ENCODE results near the gene KRTAP3-3. TPM values are rescaled to one million over a fixed set of nuclear protein-coding genes. Genes with fewer than 3 reads are reported as not detected.

The KRTAP3-3 gene
- total and polyA plus RNA-seq, 5 donors from 2014 or later = not detected

DNA sequence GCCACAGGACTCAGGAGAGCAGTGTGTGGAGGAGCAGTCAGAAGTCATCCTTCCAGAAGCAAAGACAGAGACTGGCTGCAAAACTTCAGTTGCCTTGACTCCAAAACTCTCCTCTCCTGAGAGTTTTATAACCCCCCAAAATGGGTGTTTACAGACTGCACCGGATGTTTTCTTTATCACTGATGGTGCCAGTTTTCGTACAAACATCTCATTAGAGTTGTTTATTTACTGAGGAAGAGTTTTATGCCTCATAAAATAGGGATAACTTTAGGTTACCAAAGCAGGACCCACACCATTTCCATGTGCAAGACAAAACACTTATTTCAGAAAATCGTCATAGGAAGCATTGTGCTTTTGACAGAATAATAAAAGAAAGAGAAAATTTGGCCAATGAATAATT lies 9.7 kb downstream of the KRTAP3-3 start, which contains the start of gene KRT40:
Gene KRT40, minus strand, starts transcription at position 101 of the 400 bp plus-strand sequence. Its CDS starts 53 bp downstream, at position 48.
- H3K36me3 Mint-ChIP-seq = no peaks in the 10 kb centered on the region
- DNase-seq (no peak), ATAC-seq (ENCODE audit: low read depth in 2 of 2) (no peak)
- Histone ChIP-seq H3K27me3 (ENCODE audit: control insufficient read depth, insufficient read depth, low read length) (peaks cover 2% of the 10 kb centered on the region), H3K4me3 (ENCODE audit: low read depth, low read length) (no peak within 1 kb of the TSS), H3K36me3 (ENCODE audit: control insufficient read depth, insufficient read depth, low read length) (no peaks in the 10 kb centered on the region), H3K9me3 (ENCODE audit: control insufficient read depth in 2 of 2, low read length in 2 of 2) (no peaks in the 10 kb centered on the region), H3K27ac (ENCODE audit: insufficient read depth, low read length, poor library complexity, severe bottlenecking) (no peak within 1 kb of the TSS), H3K4me1 (ENCODE audit: control insufficient read depth, insufficient read depth, low read length, poor library complexity, severe bottlenecking) (no peaks in the 10 kb centered on the region)
- H3K4me1 Mint-ChIP-seq = no peaks in the 10 kb centered on the region
- H3K4me3 Mint-ChIP-seq = no peak within 1 kb of the TSS
- H3K27me3 Mint-ChIP-seq = peaks cover 12% of the 10 kb centered on the region
- no peak within 1 kb of the TSS for H3K27ac Mint-ChIP-seq
- H3K9me3 Mint-ChIP-seq = no peaks in the 10 kb centered on the region

DNA sequence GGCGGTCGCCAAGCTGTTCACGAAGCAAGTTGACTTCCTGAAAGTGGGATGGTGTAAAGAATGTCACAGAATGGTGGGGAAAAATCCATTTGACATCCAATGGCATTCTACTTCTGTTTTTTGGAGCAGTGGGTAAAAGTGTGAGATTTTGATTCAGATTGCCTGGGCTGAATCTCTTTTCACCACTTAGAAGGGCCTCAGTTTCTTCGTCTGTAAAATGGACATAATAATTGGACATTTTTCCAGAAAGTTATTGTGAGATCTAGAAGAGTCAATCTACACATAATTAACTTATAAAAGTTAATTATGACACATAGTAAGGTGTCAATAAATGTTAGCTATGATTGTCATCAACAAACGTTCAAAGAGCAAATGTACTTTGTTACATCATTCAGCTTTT lies 12.8 kb downstream of the KRTAP3-3 start:
- no peaks in the 10 kb centered on the region for H3K4me1 Mint-ChIP-seq
- H3K27me3 Mint-ChIP-seq = peaks cover 5% of the 10 kb centered on the region
- Histone ChIP-seq H3K36me3 (ENCODE audit: control insufficient read depth, insufficient read depth, low read length) (no peaks in the 10 kb centered on the region), H3K27me3 (ENCODE audit: control insufficient read depth, insufficient read depth, low read length) (peaks cover 4% of the 10 kb centered on the region), H3K9me3 (ENCODE audit: control insufficient read depth in 2 of 2, low read length in 2 of 2) (no peaks in the 10 kb centered on the region), H3K27ac (ENCODE audit: insufficient read depth, low read length, poor library complexity, severe bottlenecking) (no peak overlapping the region), H3K4me1 (ENCODE audit: control insufficient read depth, insufficient read depth, low read length, poor library complexity, severe bottlenecking) (no peaks in the 10 kb centered on the region), H3K4me3 (ENCODE audit: low read depth, low read length) (no peak overlapping the region)
- DNase-seq (no peak), ATAC-seq (ENCODE audit: low read depth in 2 of 2) (no peak)
- H3K4me3 Mint-ChIP-seq = no peak overlapping the region
- no peak overlapping the region for H3K27ac Mint-ChIP-seq
- H3K36me3 Mint-ChIP-seq = no peaks in the 10 kb centered on the region
- no peaks in the 10 kb centered on the region for H3K9me3 Mint-ChIP-seq

DNA sequence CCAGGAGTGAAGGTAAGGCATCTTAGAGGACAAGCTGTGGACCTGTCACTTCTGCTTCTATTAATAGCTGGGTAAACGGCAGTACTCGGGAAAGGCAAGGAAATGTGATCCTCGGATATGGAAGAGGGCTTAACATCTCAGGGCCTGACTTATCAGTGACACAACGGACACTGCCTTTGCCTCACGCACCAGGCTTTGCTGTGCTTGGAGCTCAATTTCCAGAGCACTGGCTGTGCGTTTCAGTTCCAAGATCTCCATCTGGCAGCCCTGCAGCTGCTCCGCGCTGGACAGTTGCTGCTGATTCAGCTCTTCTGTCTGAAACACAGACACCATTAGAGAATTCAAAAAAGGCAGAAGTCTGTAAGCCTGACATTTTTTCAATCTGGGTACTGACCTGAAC lies 13.4 kb downstream of the KRTAP3-3 start:
- no peaks in the 10 kb centered on the region for H3K4me1 ChIP-seq (ENCODE audit: control insufficient read depth, insufficient read depth, low read length, poor library complexity, severe bottlenecking)
- peaks cover 5% of the 10 kb centered on the region for H3K27me3 ChIP-seq (ENCODE audit: control insufficient read depth, insufficient read depth, low read length)
- Mint-ChIP-seq H3K4me1 (no peaks in the 10 kb centered on the region), H3K4me3 (no peak overlapping the region), H3K36me3 (no peaks in the 10 kb centered on the region), H3K27me3 (peaks cover 6% of the 10 kb centered on the region), H3K9me3 (no peaks in the 10 kb centered on the region), H3K27ac (no peak overlapping the region)
- H3K4me3 ChIP-seq (ENCODE audit: low read depth, low read length) = no peak overlapping the region
- ATAC-seq (ENCODE audit: low read depth in 2 of 2) (no peak), DNase-seq (no peak)
- H3K9me3 ChIP-seq (ENCODE audit: control insufficient read depth in 2 of 2, low read length in 2 of 2) = no peaks in the 10 kb centered on the region
- H3K27ac ChIP-seq (ENCODE audit: insufficient read depth, low read length, poor library complexity, severe bottlenecking) = no peak overlapping the region
- H3K36me3 ChIP-seq (ENCODE audit: control insufficient read depth, insufficient read depth, low read length) = no peaks in the 10 kb centered on the region

DNA sequence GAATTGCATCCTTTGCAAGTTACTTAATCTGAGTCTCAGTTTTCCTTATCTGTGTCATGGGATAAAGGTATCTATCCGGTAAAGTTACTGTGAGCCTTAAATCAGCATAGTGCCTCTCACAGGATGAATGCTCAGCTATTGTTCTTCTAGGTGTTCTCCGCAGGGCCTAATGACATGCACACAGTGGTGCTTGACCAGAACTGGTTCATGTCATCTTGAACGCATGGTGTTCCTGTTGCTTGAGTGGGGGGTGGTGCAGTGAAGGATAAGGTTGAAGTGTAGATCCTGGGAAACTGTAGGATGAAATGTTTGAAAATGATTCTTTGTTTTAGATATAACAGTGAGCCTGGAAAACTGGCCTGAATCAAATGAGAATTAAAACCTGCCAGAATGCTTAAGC lies 13.8 kb downstream of the KRTAP3-3 start:
- H3K27ac ChIP-seq (ENCODE audit: insufficient read depth, low read length, poor library complexity, severe bottlenecking) = no peak overlapping the region
- DNase-seq (no peak), ATAC-seq (ENCODE audit: low read depth in 2 of 2) (no peak)
- peaks cover 10% of the 10 kb centered on the region for H3K27me3 Mint-ChIP-seq
- no peaks in the 10 kb centered on the region for H3K36me3 ChIP-seq (ENCODE audit: control insufficient read depth, insufficient read depth, low read length)
- no peak overlapping the region for H3K4me3 Mint-ChIP-seq
- H3K9me3 ChIP-seq (ENCODE audit: control insufficient read depth in 2 of 2, low read length in 2 of 2) = no peaks in the 10 kb centered on the region
- H3K36me3 Mint-ChIP-seq = no peaks in the 10 kb centered on the region
- no peak overlapping the region for H3K27ac Mint-ChIP-seq
- peaks cover 5% of the 10 kb centered on the region for H3K27me3 ChIP-seq (ENCODE audit: control insufficient read depth, insufficient read depth, low read length)
- no peak overlapping the region for H3K4me3 ChIP-seq (ENCODE audit: low read depth, low read length)
- no peaks in the 10 kb centered on the region for H3K4me1 ChIP-seq (ENCODE audit: control insufficient read depth, insufficient read depth, low read length, poor library complexity, severe bottlenecking)
- H3K4me1 Mint-ChIP-seq = no peaks in the 10 kb centered on the region
- H3K9me3 Mint-ChIP-seq = no peaks in the 10 kb centered on the region

DNA sequence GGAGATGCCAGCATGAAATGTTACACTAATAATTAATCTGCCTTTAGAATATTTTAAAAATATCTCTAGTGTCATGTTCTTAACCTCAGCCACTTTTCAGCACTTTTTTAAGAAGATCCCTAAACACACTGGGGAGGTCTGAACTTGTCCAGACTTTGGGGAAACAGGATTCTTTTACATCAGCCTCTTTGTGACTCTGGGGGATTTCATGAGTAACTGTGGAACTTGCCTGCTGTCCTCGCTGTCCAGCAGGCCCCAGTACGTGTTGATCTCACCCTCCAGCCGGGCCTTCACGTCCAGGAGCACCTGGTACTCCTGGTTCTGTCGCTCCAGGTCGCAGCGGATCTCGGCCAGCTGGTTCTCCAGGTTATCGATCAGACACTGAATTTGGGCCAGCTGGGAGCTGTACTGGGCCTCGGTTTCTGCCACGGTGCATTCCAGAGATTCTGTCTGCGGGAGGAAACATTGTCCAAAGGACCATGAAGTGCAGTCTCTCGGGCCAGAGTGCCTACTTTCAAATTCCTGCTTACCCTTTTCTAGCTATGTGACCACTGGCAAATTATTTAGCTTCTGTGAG lies 15.3 kb downstream of the KRTAP3-3 start:
- no peaks in the 10 kb centered on the region for H3K36me3 Mint-ChIP-seq
- Histone ChIP-seq H3K36me3 (ENCODE audit: control insufficient read depth, insufficient read depth, low read length) (no peaks in the 10 kb centered on the region), H3K4me1 (ENCODE audit: control insufficient read depth, insufficient read depth, low read length, poor library complexity, severe bottlenecking) (no peaks in the 10 kb centered on the region), H3K4me3 (ENCODE audit: low read depth, low read length) (no peak overlapping the region), H3K9me3 (ENCODE audit: control insufficient read depth in 2 of 2, low read length in 2 of 2) (no peaks in the 10 kb centered on the region), H3K27ac (ENCODE audit: insufficient read depth, low read length, poor library complexity, severe bottlenecking) (no peak overlapping the region), H3K27me3 (ENCODE audit: control insufficient read depth, insufficient read depth, low read length) (peaks cover 5% of the 10 kb centered on the region)
- ATAC-seq (ENCODE audit: low read depth in 2 of 2) (no peak), DNase-seq (no peak)
- no peak overlapping the region for H3K4me3 Mint-ChIP-seq
- no peak overlapping the region for H3K27ac Mint-ChIP-seq
- H3K27me3 Mint-ChIP-seq = peaks cover 18% of the 10 kb centered on the region
- no peaks in the 10 kb centered on the region for H3K9me3 Mint-ChIP-seq
- H3K4me1 Mint-ChIP-seq = no peaks in the 10 kb centered on the region

DNA sequence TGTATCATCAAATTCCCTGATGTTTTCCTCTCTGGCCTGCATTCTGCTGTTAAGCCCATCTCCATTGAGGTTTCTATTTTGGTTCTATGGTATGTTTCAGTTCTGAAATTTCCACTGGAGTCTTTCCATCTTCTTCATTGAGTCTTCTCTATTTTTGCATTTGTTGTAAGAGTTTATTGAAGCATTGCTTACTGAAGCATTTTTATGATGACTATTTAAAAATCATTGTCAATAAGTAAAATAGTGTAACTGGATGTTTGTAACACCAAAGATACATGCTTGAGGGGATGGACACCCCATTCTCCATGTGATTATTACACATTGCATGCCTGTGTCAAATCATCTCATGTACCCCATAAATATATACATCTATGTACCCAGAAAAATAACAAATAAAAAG lies 18.4 kb downstream of the KRTAP3-3 start:
- H3K4me3 Mint-ChIP-seq = no peak overlapping the region
- ATAC-seq (ENCODE audit: low read depth in 2 of 2) = no peak
- DNase-seq = no peak
- H3K27me3 Mint-ChIP-seq = peaks cover 30% of the 10 kb centered on the region
- Histone ChIP-seq H3K4me1 (ENCODE audit: control insufficient read depth, insufficient read depth, low read length, poor library complexity, severe bottlenecking) (no peaks in the 10 kb centered on the region), H3K4me3 (ENCODE audit: low read depth, low read length) (no peak overlapping the region), H3K27ac (ENCODE audit: insufficient read depth, low read length, poor library complexity, severe bottlenecking) (no peak overlapping the region), H3K36me3 (ENCODE audit: control insufficient read depth, insufficient read depth, low read length) (no peaks in the 10 kb centered on the region), H3K27me3 (ENCODE audit: control insufficient read depth, insufficient read depth, low read length) (peaks cover 8% of the 10 kb centered on the region), H3K9me3 (ENCODE audit: control insufficient read depth in 2 of 2, low read length in 2 of 2) (no peaks in the 10 kb centered on the region)
- no peaks in the 10 kb centered on the region for H3K4me1 Mint-ChIP-seq
- no peak overlapping the region for H3K27ac Mint-ChIP-seq
- peaks cover 0 to 1% (median 0%) of the 10 kb centered on the region in 7 donors for H3K9me3 Mint-ChIP-seq
- no peaks in the 10 kb centered on the region for H3K36me3 Mint-ChIP-seq

DNA sequence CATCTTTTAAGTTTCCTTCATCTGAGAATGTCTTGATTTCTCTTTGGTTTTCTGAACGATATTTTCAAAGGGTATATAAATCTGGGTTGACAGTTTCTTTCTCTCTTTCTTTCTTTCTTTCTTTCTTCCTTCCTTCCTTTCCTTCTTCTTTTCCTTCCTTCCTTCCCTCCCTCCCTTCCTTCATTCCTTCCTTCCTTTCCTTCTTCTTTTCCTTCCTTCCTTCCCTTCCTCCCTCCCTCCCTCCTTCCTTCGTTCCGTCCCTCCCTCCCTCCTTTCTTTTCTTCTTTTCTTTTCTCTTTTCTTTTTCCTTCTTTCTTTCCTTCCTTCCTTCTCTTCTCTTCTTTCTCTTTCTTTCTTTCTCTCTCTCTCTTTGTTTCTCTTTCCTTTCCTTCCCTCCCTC lies 19.6 kb downstream of the KRTAP3-3 start:
- Mint-ChIP-seq H3K27me3 (peaks cover 32% of the 10 kb centered on the region), H3K9me3 (peaks cover 0 to 1% (median 0%) of the 10 kb centered on the region in 7 donors), H3K4me1 (no peaks in the 10 kb centered on the region), H3K4me3 (no peak overlapping the region), H3K36me3 (no peaks in the 10 kb centered on the region), H3K27ac (no peak overlapping the region)
- H3K36me3 ChIP-seq (ENCODE audit: control insufficient read depth, insufficient read depth, low read length) = no peaks in the 10 kb centered on the region
- ATAC-seq (ENCODE audit: low read depth in 2 of 2) (no peak), DNase-seq (no peak)
- H3K27me3 ChIP-seq (ENCODE audit: control insufficient read depth, insufficient read depth, low read length) = peaks cover 8% of the 10 kb centered on the region
- H3K4me1 ChIP-seq (ENCODE audit: control insufficient read depth, insufficient read depth, low read length, poor library complexity, severe bottlenecking) = no peaks in the 10 kb centered on the region
- no peak overlapping the region for H3K4me3 ChIP-seq (ENCODE audit: low read depth, low read length)
- H3K9me3 ChIP-seq (ENCODE audit: control insufficient read depth in 2 of 2, low read length in 2 of 2) = no peaks in the 10 kb centered on the region
- no peak overlapping the region for H3K27ac ChIP-seq (ENCODE audit: insufficient read depth, low read length, poor library complexity, severe bottlenecking)

DNA sequence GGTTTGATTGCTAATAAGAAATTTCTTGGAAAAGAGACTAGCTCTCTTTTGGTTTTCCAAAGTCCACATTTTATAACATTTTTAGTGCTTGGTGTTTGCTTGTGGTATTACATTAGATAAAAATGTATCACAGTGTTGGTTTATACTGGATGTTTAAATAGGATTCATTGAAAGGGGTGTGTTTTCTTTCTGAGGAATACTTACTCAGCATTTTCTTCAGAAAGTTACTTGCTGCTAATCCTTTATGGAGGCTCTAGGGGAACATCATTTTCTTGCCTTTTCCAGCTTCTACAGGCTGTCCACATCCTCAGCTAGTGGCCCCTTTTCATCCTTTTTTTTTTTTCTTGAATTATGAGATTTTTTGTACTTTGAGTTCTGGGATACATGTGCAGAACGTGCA lies 26.4 kb downstream of the KRTAP3-3 start:
- Histone ChIP-seq H3K9me3 (ENCODE audit: control insufficient read depth in 2 of 2, low read length in 2 of 2) (no peaks in the 10 kb centered on the region), H3K4me1 (ENCODE audit: control insufficient read depth, insufficient read depth, low read length, poor library complexity, severe bottlenecking) (no peaks in the 10 kb centered on the region)
- H3K27ac Mint-ChIP-seq = no peak overlapping the region

More for the DNA sequence above, 26.4 kb downstream of the KRTAP3-3 start:
- H3K9me3 Mint-ChIP-seq = peaks cover 0 to 1% (median 0%) of the 10 kb centered on the region in 7 donors
- no peak overlapping the region for H3K4me3 ChIP-seq (ENCODE audit: low read depth, low read length)
- DNase-seq (no peak), ATAC-seq (ENCODE audit: low read depth in 2 of 2) (no peak)
- H3K27me3 ChIP-seq (ENCODE audit: control insufficient read depth, insufficient read depth, low read length) = peaks cover 5% of the 10 kb centered on the region
- no peaks in the 10 kb centered on the region for H3K36me3 ChIP-seq (ENCODE audit: control insufficient read depth, insufficient read depth, low read length)
- H3K36me3 Mint-ChIP-seq = no peaks in the 10 kb centered on the region
- H3K4me3 Mint-ChIP-seq = no peak overlapping the region
- H3K27me3 Mint-ChIP-seq = peaks cover 43% of the 10 kb centered on the region
- no peak overlapping the region for H3K27ac ChIP-seq (ENCODE audit: insufficient read depth, low read length, poor library complexity, severe bottlenecking)
- peaks cover 0 to 3% (median 0%) of the 10 kb centered on the region in 4 donors for H3K4me1 Mint-ChIP-seq
